CD4-positive, CD25-positive, alpha-beta regulatory T cell (primary cell): Measurements from ENCODE around the gene PRKAB1. TPM values are rescaled to one million over a fixed set of nuclear protein-coding genes. Genes with fewer than 3 reads are reported as not detected.
"Not testable (repeated sequence)": the region's sequence is repeated elsewhere in the genome, so short reads cannot be mapped to it uniquely, and the experiment has no call there.

Experiments
- ATAC-seq, 2 donors: fragments of 150-1000 bp; cut with Tn5 transposase; one replicate each; pipeline ENCODE4 v1.10.0; 2021; ENCODE audit warnings: low read depth in 2 of 2, moderate number of reproducible peaks in 2 of 2, moderate library complexity in 1 of 2
- DNase-seq, 3 donors: peaks; one replicate each; pipeline versions ENCODE4 v3.0.0 to v3.0.0-alpha.2; 2012 to 2022; ENCODE audit warnings: mixed read lengths in 1 of 3
- H3K27ac ChIP-seq: one replicate; pipeline ENCODE4 v1.7.0; 2013; ENCODE audit warnings: mild to moderate bottlenecking, low read length; ENCODE audit not compliant: insufficient read depth, poor library complexity, severe bottlenecking
- H3K27me3 ChIP-seq: one replicate; pipeline ENCODE4 v1.7.0; 2013; ENCODE audit warnings: low read length; ENCODE audit not compliant: control insufficient read depth, insufficient read depth
- H3K36me3 ChIP-seq: one replicate; pipeline ENCODE4 v1.7.0; 2013; ENCODE audit warnings: mild to moderate bottlenecking, low read length, moderate library complexity; ENCODE audit not compliant: control insufficient read depth, insufficient read depth
- H3K4me1 ChIP-seq: 2 replicates; pipeline ENCODE4 v1.7.0; 2013; ENCODE audit warnings: mild to moderate bottlenecking, low read length; ENCODE audit not compliant: insufficient read depth, control insufficient read depth, poor library complexity, severe bottlenecking
- H3K4me3 ChIP-seq: one replicate; pipeline ENCODE4 v1.7.0; 2013; ENCODE audit warnings: low read depth, mild to moderate bottlenecking, low read length, moderate library complexity
- H3K9me3 ChIP-seq, 2 experiments: 1 replicate in 1 of 2; 2 replicates in 1 of 2; pipeline ENCODE4 v1.7.0; 2013; ENCODE audit warnings: low read length in 2 of 2, mild to moderate bottlenecking in 1 of 2, moderate library complexity in 1 of 2; ENCODE audit not compliant: control insufficient read depth in 2 of 2
- H3K27ac Mint-ChIP-seq, 3 donors: one replicate each; pipeline ENCODE4 v1.8.0; 2020 to 2022; ENCODE audit warnings: mild to moderate bottlenecking in 3 of 3, mixed read lengths in 3 of 3, moderate library complexity in 2 of 3
- H3K27me3 Mint-ChIP-seq: one replicate; pipeline ENCODE4 v1.8.0; 2022; ENCODE audit warnings: mild to moderate bottlenecking, mixed read lengths
- H3K36me3 Mint-ChIP-seq: one replicate; pipeline ENCODE4 v1.8.0; 2020; ENCODE audit warnings: mixed read lengths
- H3K4me1 Mint-ChIP-seq, 4 donors: one replicate each; pipeline ENCODE4 v1.8.0; 2020 to 2022; ENCODE audit warnings: mixed read lengths in 4 of 4, mild to moderate bottlenecking in 1 of 4
- H3K4me3 Mint-ChIP-seq, 4 donors: one replicate each; pipeline ENCODE4 v1.8.0; 2020 to 2022; ENCODE audit warnings: mild to moderate bottlenecking in 4 of 4, mixed read lengths in 4 of 4, moderate library complexity in 3 of 4
- H3K9me3 Mint-ChIP-seq, 7 donors: one replicate each; pipeline ENCODE4 v1.8.0; 2020 to 2022; ENCODE audit warnings: mixed read lengths in 7 of 7, mild to moderate bottlenecking in 3 of 7, moderate library complexity in 2 of 7
- polyA plus RNA-seq, 4 donors: library from polyadenylated mRNA; unstranded; fragments of 300-500 nt; fragmentation: Illumina TruSeq; gene quantifications; one replicate each; pipeline ENCODE4 v1.2.3, GENCODE V29; 2021
- total RNA-seq: library from RNA; stranded (reverse); gene quantifications from one replicate; pipeline ENCODE4 v1.2.3, GENCODE V29; 2022

The PRKAB1 gene, protein sequence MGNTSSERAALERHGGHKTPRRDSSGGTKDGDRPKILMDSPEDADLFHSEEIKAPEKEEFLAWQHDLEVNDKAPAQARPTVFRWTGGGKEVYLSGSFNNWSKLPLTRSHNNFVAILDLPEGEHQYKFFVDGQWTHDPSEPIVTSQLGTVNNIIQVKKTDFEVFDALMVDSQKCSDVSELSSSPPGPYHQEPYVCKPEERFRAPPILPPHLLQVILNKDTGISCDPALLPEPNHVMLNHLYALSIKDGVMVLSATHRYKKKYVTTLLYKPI
- 23.5 TPM for total RNA-seq
- 10 to 100 TPM; 40.9 to 66.2 (median 51.5) TPM for polyA plus RNA-seq

DNA sequence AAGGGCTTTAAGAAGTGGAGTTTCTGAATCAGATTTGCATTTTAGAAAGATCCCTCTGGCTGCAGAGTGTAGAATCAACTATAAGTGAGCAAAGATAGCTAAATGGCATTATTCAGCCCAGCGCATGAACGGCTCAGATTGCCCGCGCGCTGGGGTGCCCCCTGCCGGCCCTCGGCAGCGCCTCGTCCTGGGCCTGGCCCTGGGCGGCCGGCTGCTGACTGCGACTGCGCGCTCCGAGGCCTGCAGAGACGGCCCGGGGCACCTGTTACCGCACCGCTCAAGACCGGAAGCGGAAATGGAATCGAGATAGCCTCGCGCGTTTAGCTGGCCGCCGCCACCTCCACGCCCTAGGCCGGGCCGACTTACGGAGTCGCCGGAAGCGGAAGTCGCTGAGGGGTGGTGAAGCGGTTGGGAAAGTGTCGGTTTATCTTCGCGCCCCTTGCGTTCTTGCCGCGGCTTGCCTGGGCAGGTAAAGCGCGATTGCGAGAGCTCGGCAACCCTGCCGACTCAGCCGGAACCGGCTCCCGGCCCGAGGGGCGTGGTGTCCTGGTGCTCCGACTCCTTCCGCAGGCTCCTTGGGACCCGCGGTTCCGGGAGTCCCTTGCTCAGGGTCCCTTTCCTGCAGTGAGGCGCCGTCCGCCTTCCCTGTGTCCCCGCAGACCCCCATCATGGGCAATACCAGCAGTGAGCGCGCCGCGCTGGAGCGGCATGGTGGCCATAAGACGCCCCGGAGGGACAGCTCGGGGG, at the start of gene PRKAB1:
TSS of gene PRKAB1 (plus strand) at position 557 of the 747 bp plus-strand sequence. CDS start at position 669, 112 bp downstream.
- Mint-ChIP-seq H3K9me3 (no peaks in the 10 kb centered on the region), H3K27me3 (peaks cover 6% of the 10 kb centered on the region), H3K27ac (peak within 1 kb of the TSS; percentile 92 to 96 (median 93)), H3K36me3 (peaks cover 25% of the 10 kb centered on the region), H3K4me1 (peaks cover 31 to 63% (median 47%) of the 10 kb centered on the region in 4 donors), H3K4me3 (peak within 1 kb of the TSS; percentile 86 to 96 (median 92))
- Histone ChIP-seq H3K4me3 (peak within 1 kb of the TSS; percentile 95), H3K36me3 (peaks cover 15% of the 10 kb centered on the region), H3K27me3 (no peaks in the 10 kb centered on the region), H3K4me1 (peaks cover 42% of the 10 kb centered on the region), H3K27ac (peak within 1 kb of the TSS; percentile 90), H3K9me3 (no peaks in the 10 kb centered on the region)
- ATAC-seq (peak; percentile 91 to 95), DNase-seq (peak; percentile 93 to 100 (median 96))

DNA sequence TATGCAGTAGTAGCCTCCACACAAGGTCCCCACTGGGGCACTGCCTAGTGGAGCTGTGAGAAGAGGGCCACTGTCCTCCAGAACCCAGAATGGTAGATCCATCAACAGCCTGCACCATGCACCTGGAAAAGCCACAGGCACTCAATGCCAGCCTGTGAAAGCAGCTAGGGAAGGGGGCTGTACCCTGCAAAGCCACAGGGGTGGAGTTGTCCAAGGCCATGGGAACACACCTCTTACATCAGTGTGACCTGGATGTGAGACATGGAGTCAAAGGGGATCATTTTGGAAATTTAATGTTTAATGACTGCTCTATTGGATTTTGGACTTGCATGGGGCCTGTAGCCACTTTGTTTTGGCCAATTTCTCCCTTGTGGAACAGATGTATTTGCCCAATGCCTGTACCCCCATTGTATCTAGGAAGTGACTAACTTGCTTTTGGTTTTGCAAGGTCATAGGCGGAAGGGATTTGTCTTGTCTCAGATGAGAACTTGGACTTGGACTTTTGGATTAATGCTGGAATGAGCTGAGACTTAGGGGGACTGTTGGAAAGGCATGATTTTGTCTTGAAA, 49.5 kb upstream of the PRKAB1 start:
- not testable (repeated sequence) for H3K9me3 Mint-ChIP-seq, H3K27ac ChIP-seq, H3K27ac Mint-ChIP-seq, H3K4me1 Mint-ChIP-seq, H3K27me3 ChIP-seq, H3K4me1 ChIP-seq, ATAC-seq, H3K36me3 ChIP-seq, H3K36me3 Mint-ChIP-seq, H3K4me3 Mint-ChIP-seq, H3K9me3 ChIP-seq, H3K4me3 ChIP-seq, DNase-seq
- H3K27me3 Mint-ChIP-seq, result peaks cover 35% of the 10 kb centered on the region

DNA sequence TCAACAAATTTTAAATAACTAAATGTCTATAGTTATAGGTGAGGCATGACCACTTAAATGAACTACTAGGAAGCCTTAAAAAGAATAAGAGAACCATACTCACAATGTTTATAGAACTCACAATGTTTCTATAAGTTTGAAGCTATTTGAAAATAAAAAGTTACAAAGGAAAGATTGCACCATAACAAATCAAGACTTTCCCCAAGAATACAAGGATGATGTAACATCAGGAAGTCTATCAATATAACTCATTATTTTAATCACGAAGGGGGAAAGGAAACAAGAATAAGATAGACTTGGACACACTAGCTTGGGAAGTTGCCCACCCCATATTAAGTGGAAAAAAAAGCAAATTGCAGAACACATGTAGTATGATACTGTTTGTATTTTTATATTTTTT, 47.4 kb upstream of the PRKAB1 start:
- H3K4me3 Mint-ChIP-seq, result no peak overlapping the region
- Histone ChIP-seq H3K4me1 (no peaks in the 10 kb centered on the region), H3K27ac (no peak overlapping the region), H3K36me3 (no peaks in the 10 kb centered on the region), H3K9me3 (peaks cover 0 to 6% of the 10 kb centered on the region in 2 experiments), H3K4me3 (no peak overlapping the region), H3K27me3 (peaks cover 8% of the 10 kb centered on the region)
- ATAC-seq (no peak), DNase-seq (no peak)
- no peaks in the 10 kb centered on the region for H3K4me1 Mint-ChIP-seq
- H3K9me3 Mint-ChIP-seq, result peaks cover 0 to 9% (median 3%) of the 10 kb centered on the region in 7 donors
- H3K36me3 Mint-ChIP-seq, result no peaks in the 10 kb centered on the region
- no peak overlapping the region for H3K27ac Mint-ChIP-seq
- H3K27me3 Mint-ChIP-seq, result peaks cover 38% of the 10 kb centered on the region

DNA sequence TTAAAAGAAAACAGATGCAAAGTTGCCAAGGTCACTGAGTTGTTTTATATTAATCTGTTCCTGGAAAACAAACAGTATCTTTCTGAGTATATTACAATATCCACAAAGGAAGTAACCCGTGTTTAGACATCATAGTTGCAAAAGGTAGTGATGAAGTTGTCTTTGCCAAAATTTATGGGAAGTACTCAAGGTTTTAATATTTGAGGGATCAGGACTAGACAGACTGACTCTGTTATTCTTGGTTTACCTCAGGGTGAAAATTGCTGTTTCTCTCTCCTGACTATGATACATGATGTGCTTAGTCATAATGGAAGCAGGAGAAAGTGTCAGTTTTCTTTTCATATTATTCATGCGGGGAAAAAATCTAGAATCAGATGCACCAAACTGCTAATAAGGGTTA, 46.1 kb upstream of the PRKAB1 start:
- H3K4me1 Mint-ChIP-seq, result no peaks in the 10 kb centered on the region
- ATAC-seq (no peak), DNase-seq (no peak)
- peaks cover 37% of the 10 kb centered on the region for H3K27me3 Mint-ChIP-seq
- no peak overlapping the region for H3K27ac ChIP-seq
- peaks cover 8% of the 10 kb centered on the region for H3K27me3 ChIP-seq
- no peaks in the 10 kb centered on the region for H3K4me1 ChIP-seq
- no peak overlapping the region for H3K27ac Mint-ChIP-seq
- H3K4me3 Mint-ChIP-seq, result no peak overlapping the region
- no peaks in the 10 kb centered on the region for H3K36me3 Mint-ChIP-seq
- H3K36me3 ChIP-seq, result no peaks in the 10 kb centered on the region
- peaks cover 0 to 9% (median 3%) of the 10 kb centered on the region in 7 donors for H3K9me3 Mint-ChIP-seq
- H3K4me3 ChIP-seq, result no peak overlapping the region
- peaks cover 0 to 6% of the 10 kb centered on the region in 2 experiments for H3K9me3 ChIP-seq

DNA sequence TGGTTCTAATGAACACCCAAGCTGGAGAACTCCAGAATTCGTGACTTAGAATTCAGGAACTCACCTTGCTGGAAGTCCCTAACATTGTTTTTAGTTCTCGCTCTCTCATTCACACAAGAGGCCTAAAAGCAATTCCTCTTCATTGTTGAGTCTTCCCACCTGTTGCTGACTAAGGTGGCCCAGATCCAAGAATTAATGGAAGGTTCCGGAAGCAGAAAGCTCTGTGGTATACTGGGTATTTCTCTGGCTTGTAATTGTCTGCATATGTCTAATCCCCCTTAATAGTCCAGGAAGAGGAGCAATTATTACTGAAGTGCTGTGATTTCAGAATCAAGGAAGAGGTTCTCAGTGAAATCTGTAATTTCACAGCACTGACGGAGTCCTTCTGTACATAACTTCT, 43.0 kb upstream of the PRKAB1 start:
- no peaks in the 10 kb centered on the region for H3K36me3 Mint-ChIP-seq
- H3K27ac Mint-ChIP-seq, result no peak overlapping the region
- H3K4me1 Mint-ChIP-seq, result no peaks in the 10 kb centered on the region
- H3K36me3 ChIP-seq, result no peaks in the 10 kb centered on the region
- peaks cover 8% of the 10 kb centered on the region for H3K27me3 ChIP-seq
- H3K27ac ChIP-seq, result no peak overlapping the region
- ATAC-seq (no peak), DNase-seq (no peak)
- H3K4me3 ChIP-seq, result no peak overlapping the region
- H3K9me3 ChIP-seq, result no peaks in the 10 kb centered on the region
- peaks cover 0 to 4% (median 0%) of the 10 kb centered on the region in 7 donors for H3K9me3 Mint-ChIP-seq
- no peaks in the 10 kb centered on the region for H3K4me1 ChIP-seq
- no peak overlapping the region for H3K4me3 Mint-ChIP-seq
- peaks cover 36% of the 10 kb centered on the region for H3K27me3 Mint-ChIP-seq

DNA sequence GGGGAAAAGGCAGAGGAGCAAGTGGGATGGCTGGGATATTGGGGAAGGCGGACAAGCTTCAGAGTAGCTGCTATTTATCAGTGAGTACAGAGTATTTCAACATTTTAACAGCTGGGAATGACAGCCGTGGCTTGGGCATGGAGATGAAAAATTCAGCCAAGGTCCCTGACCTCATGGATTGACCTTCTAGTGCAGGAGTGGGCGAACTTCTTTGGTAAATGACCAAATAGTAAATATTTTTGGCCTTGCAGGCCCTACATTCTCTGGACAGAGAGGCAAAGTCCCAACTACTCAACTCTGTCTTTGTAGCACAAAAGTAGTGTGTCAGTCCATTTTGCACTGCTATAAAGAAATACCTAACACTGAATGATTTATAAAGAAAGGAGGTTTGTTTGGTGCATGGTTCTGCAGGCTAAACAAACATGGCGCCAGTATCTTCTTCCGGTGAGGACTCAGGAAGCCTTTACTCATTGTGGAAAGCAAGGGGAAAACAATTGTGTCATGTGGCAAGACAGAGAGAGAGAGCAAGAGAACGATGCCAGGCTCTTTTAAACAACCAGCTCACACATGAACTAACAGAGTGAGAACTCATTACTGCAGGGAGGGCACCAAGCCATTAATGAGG, 40.8 kb upstream of the PRKAB1 start:
- Mint-ChIP-seq H3K4me1 (no peaks in the 10 kb centered on the region), H3K36me3 (no peaks in the 10 kb centered on the region), H3K27ac (no peak overlapping the region), H3K27me3 (peaks cover 26% of the 10 kb centered on the region), H3K9me3 (peaks cover 0 to 4% (median 0%) of the 10 kb centered on the region in 7 donors), H3K4me3 (peak overlapping the region in 1 of 4 donors; percentile 1)
- peaks cover 10% of the 10 kb centered on the region for H3K27me3 ChIP-seq
- no peaks in the 10 kb centered on the region for H3K9me3 ChIP-seq
- H3K27ac ChIP-seq, result no peak overlapping the region
- H3K4me1 ChIP-seq, result no peaks in the 10 kb centered on the region
- ATAC-seq, result no peak
- no peaks in the 10 kb centered on the region for H3K36me3 ChIP-seq
- DNase-seq, result no peak
- no peak overlapping the region for H3K4me3 ChIP-seq

DNA sequence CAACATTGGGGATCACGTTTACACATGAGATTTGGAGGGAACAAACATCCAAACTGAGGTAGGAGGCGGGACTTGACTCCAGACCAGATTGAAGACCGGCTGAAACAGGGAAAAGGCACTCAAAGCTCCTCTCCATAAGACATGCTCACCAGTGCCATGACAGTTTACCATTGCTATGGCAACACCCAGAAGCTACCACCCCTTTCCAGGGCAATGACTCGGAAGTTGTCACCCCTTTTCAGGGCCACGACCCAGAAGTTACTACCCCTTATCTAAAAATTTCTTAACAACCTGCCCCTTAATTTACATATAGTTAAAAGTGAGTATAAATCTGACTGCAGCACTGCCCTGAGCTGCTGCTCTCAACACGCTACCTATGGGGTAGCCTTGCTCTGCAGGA, 40.2 kb upstream of the PRKAB1 start:
- no peak overlapping the region for H3K4me3 ChIP-seq
- Mint-ChIP-seq H3K36me3 (no peaks in the 10 kb centered on the region), H3K27ac (peak overlapping the region in 1 of 3 donors; percentile 17), H3K27me3 (peaks cover 21% of the 10 kb centered on the region), H3K4me1 (no peaks in the 10 kb centered on the region), H3K9me3 (peaks cover 0 to 3% (median 0%) of the 10 kb centered on the region in 7 donors), H3K4me3 (no peak overlapping the region)
- no peak for DNase-seq
- no peak overlapping the region for H3K27ac ChIP-seq
- peaks cover 10% of the 10 kb centered on the region for H3K27me3 ChIP-seq
- no peaks in the 10 kb centered on the region for H3K36me3 ChIP-seq
- no peaks in the 10 kb centered on the region for H3K9me3 ChIP-seq
- no peak for ATAC-seq
- no peaks in the 10 kb centered on the region for H3K4me1 ChIP-seq
